Trophoblast cell (in vitro differentiated cells and primary cell): ENCODE measurements around the gene AMOTL2. TPM values are rescaled to one million over a fixed set of nuclear protein-coding genes. Genes with fewer than 3 reads are reported as not detected.

Experiments
- DNase-seq, 2 donors: peaks; one replicate each; pipeline ENCODE4 v3.0.0-alpha.2; 2016
- H2AFZ ChIP-seq: 2 replicates; pipeline ENCODE4 v1.6.1; 2013; ENCODE audit warnings: low read length, moderate library complexity, mild to moderate bottlenecking; ENCODE audit not compliant: insufficient read depth, poor library complexity
- H2AK5ac ChIP-seq: 2 replicates; pipeline ENCODE4 v1.6.1; 2013; ENCODE audit warnings: mild to moderate bottlenecking, low read length
- H2BK120ac ChIP-seq: 2 replicates; pipeline ENCODE4 v1.6.1; 2013; ENCODE audit warnings: low read length, mild to moderate bottlenecking, moderate library complexity; ENCODE audit not compliant: insufficient read depth, poor library complexity
- H2BK12ac ChIP-seq: 2 replicates; pipeline ENCODE4 v1.6.1; 2013; ENCODE audit warnings: mild to moderate bottlenecking, low read length, moderate library complexity
- H2BK5ac ChIP-seq: 2 replicates; pipeline ENCODE4 v1.6.1; 2013; ENCODE audit warnings: low read length, low read depth, moderate library complexity, mild to moderate bottlenecking; ENCODE audit not compliant: poor library complexity
- H3K14ac ChIP-seq: 2 replicates; pipeline ENCODE4 v1.6.1; 2013; ENCODE audit warnings: mild to moderate bottlenecking, low read length
- H3K18ac ChIP-seq: 2 replicates; pipeline ENCODE4 v1.6.1; 2013; ENCODE audit warnings: mild to moderate bottlenecking, low read length
- H3K23ac ChIP-seq: 2 replicates; pipeline ENCODE4 v1.6.1; 2013; ENCODE audit warnings: low read length
- H3K27ac ChIP-seq: 2 replicates; pipeline ENCODE4 v1.5.1; 2013; ENCODE audit warnings: low read depth, mild to moderate bottlenecking, inconsistent platforms, low read length, moderate library complexity
- H3K27me3 ChIP-seq: 2 replicates; pipeline ENCODE4 v1.6.1; 2013; ENCODE audit warnings: inconsistent platforms, mild to moderate bottlenecking, low read length, moderate library complexity; ENCODE audit not compliant: insufficient read depth
- H3K36me3 ChIP-seq, 2 experiments: 1 replicate in 1 of 2; 2 replicates in 1 of 2; pipeline ENCODE4 v1.6.1; 2013; ENCODE audit warnings: low read length in 2 of 2, mild to moderate bottlenecking in 2 of 2, moderate library complexity in 1 of 2; ENCODE audit not compliant: insufficient read depth in 2 of 2, control insufficient read depth in 1 of 2
- H3K4ac ChIP-seq: 2 replicates; pipeline ENCODE4 v1.6.1; 2013; ENCODE audit warnings: low read depth, mild to moderate bottlenecking, low read length, moderate library complexity
- H3K4me1 ChIP-seq, 2 experiments: 1 replicate in 1 of 2; 2 replicates in 1 of 2; pipeline ENCODE4 v1.6.1; 2013; ENCODE audit warnings: low read length in 2 of 2, mild to moderate bottlenecking in 2 of 2, moderate library complexity in 1 of 2; ENCODE audit not compliant: insufficient read depth in 2 of 2, control insufficient read depth in 1 of 2
- H3K4me2 ChIP-seq: 2 replicates; pipeline ENCODE4 v1.6.1; 2013; ENCODE audit warnings: inconsistent platforms, mild to moderate bottlenecking, low read length, moderate library complexity
- H3K4me3 ChIP-seq: 2 replicates; pipeline ENCODE4 v1.5.1; 2013; ENCODE audit warnings: mild to moderate bottlenecking, low read depth, low read length, inconsistent platforms
- H3K79me1 ChIP-seq: one replicate; pipeline ENCODE4 v1.6.1; 2013; ENCODE audit warnings: low read length
- H3K79me2 ChIP-seq: 2 replicates; pipeline ENCODE4 v1.6.1; 2013; ENCODE audit warnings: low read length, mild to moderate bottlenecking; ENCODE audit not compliant: control insufficient read depth, insufficient read depth, poor library complexity
- H3K9ac ChIP-seq: 2 replicates; pipeline ENCODE4 v1.6.1; 2013; ENCODE audit warnings: mild to moderate bottlenecking, low read length
- H3K9me3 ChIP-seq: 2 replicates; pipeline ENCODE4 v1.6.1; 2013; ENCODE audit warnings: low read depth, mild to moderate bottlenecking, control low read depth, inconsistent platforms, low read length; ENCODE audit not compliant: insufficient read depth
- H4K12ac ChIP-seq: 2 replicates; pipeline ENCODE4 v1.6.1; 2013; ENCODE audit warnings: low read depth, mild to moderate bottlenecking, low read length, moderate library complexity
- H4K8ac ChIP-seq: 2 replicates; pipeline ENCODE4 v1.6.1; 2013; ENCODE audit warnings: low read depth, mild to moderate bottlenecking, low read length, moderate library complexity
- H4K91ac ChIP-seq: one replicate; pipeline ENCODE4 v1.6.1; 2013; ENCODE audit warnings: low read depth, mild to moderate bottlenecking, low read length, moderate library complexity
- WGBS: extraction: QIAGEN DNeasy Blood & Tissue Kit; methylation state at CpG from one replicate; pipeline ENCODE4 v1.1.7; 2013; ENCODE audit warnings: missing lambda C conversion rate; ENCODE audit not compliant: insufficient read length, insufficient coverage; ENCODE audit errors: extremely low coverage; 5-methylcytosine and 5-hydroxymethylcytosine counted together
- polyA plus RNA-seq: library from polyadenylated mRNA; stranded (reverse); fragments of 200-250 nt; gene quantifications from 2 replicates; pipeline ENCODE4 v1.2.3, GENCODE V29; 2013

AMOTL2 gene
- polyA plus RNA-seq = 83.2 and 85.9 TPM in 2 replicates

DNA sequence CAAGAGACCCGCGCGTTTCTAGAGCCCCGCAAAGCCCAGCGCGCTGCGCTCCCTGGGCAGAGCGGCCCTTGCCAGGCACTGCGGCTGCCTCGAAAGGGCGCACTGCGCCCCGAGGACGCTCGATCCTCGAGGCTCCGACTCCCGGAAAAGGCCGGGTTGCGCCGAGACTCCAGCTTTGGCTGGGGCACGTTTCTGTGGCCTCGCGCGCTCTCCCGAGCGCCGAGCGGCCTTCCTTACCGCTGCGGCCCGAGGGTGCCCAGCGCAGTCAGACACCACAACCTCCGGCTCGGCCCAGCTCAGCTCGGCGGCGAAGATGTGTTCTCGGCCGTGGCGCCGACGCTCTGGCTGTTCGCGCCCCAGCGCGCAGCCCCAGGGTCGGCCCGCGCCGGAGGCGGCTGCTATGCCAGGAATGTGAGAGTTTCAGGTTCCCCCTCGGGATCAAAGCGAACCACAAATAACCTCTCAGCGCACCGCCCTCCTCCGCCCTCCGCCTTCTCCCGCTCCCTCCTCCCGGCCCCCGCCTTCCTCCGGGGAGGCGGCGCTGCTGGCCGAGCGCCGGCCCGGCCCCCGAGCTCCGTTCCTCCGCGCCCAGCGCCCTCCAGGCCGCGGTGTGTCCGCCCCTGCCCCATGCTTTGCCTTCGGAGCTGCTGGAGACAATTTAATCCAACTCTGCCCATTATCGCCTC is at the start of gene AMOTL2:
AMOTL2 (minus strand) TSS at position 343 of the 686 bp plus-strand sequence. CDS start 3,014 bp downstream, outside the sequence.
- H3K23ac ChIP-seq = peak within 1 kb of the TSS; percentile 29
- H3K79me2 ChIP-seq = peaks cover 41% of the 10 kb centered on the region
- peaks cover 46 to 52% of the 10 kb centered on the region in 2 experiments for H3K4me1 ChIP-seq
- peak; percentile 91 to 93 for DNase-seq
- H3K14ac ChIP-seq = peak within 1 kb of the TSS; percentile 99
- H2BK120ac ChIP-seq = peak within 1 kb of the TSS; percentile 100
- H2AK5ac ChIP-seq = peak within 1 kb of the TSS; percentile 97
- peak within 1 kb of the TSS; percentile 85 for H2AFZ ChIP-seq
- no peaks in the 10 kb centered on the region for H3K27me3 ChIP-seq
- H3K4ac ChIP-seq = peak within 1 kb of the TSS; percentile 99
- peak within 1 kb of the TSS; percentile 95 for H4K8ac ChIP-seq
- H3K36me3 ChIP-seq = peaks cover 26 to 31% of the 10 kb centered on the region in 2 experiments
- peak within 1 kb of the TSS; percentile 83 for H3K4me2 ChIP-seq
- peak within 1 kb of the TSS; percentile 100 for H4K91ac ChIP-seq
- H3K9me3 ChIP-seq = no peaks in the 10 kb centered on the region
- H3K18ac ChIP-seq = peak within 1 kb of the TSS; percentile 99
- peak within 1 kb of the TSS; percentile 94 for H3K4me3 ChIP-seq
- peak within 1 kb of the TSS; percentile 99 for H2BK12ac ChIP-seq
- peaks cover 61% of the 10 kb centered on the region for H3K79me1 ChIP-seq
- peak within 1 kb of the TSS; percentile 100 for H2BK5ac ChIP-seq
- peak within 1 kb of the TSS; percentile 79 for H4K12ac ChIP-seq
- WGBS = no CpG with 5 or more reads among the region's 78 CpGs
- peak within 1 kb of the TSS; percentile 100 for H3K27ac ChIP-seq
- peak within 1 kb of the TSS; percentile 100 for H3K9ac ChIP-seq

DNA sequence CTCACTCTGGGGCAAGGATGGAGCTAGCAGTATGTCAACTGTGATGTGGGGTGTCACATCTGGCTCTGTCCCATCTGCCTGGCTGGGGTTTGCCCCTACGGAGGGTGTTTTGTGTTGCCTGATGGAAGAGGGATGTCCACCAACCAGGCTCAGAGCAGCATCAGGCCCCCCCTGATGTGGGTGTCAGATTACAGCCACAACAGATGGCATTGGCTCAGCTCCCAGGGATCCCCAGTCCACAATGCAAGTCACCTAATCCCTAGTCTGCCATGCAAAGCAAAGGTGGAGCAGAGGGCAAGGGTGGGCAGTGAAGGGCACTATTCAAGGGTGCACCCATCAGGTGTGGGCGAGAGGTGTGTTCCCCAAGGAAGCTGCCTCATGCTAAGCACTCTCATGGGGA is 48.9 kb upstream of the AMOTL2 start:
- Histone ChIP-seq H3K9me3 (peaks cover 2% of the 10 kb centered on the region), H3K4me1 (peaks cover 14 to 15% of the 10 kb centered on the region in 2 experiments), H3K36me3 (no peaks in the 10 kb centered on the region), H2BK120ac (no peak overlapping the region), H3K18ac (no peak overlapping the region), H3K9ac (no peak overlapping the region), H3K27ac (no peak overlapping the region), H2AFZ (no peak overlapping the region), H3K23ac (no peak overlapping the region), H2BK5ac (no peak overlapping the region), H3K27me3 (no peaks in the 10 kb centered on the region), H3K4me2 (no peak overlapping the region), H4K12ac (no peak overlapping the region), H2AK5ac (no peak overlapping the region), H4K91ac (no peak overlapping the region), H2BK12ac (no peak overlapping the region), H3K79me1 (peaks cover 8% of the 10 kb centered on the region), H3K4me3 (no peak overlapping the region), H3K4ac (no peak overlapping the region), H4K8ac (no peak overlapping the region), H3K79me2 (no peaks in the 10 kb centered on the region), H3K14ac (no peak overlapping the region)
- no CpG with 5 or more reads among the region's 2 CpGs for WGBS
- DNase-seq = no peak

DNA sequence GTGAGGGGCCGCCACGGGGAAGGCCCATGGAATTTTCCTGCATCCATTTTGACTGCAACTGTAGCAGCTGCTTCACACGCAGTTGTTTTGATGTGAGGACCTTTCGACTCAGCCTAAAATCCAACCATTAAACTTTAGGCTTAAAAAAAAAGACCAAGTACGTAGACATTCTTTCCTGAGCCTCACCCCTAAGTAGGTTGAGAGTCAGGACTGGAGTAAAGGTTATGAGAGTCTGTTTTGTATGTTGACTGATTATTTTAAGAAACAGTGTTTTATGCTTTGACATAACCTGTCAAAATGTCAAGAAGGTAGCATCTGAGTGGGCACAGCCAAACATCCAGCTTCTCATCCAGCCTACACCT is 45.7 kb upstream of the AMOTL2 start:
- no peak overlapping the region for H3K9ac ChIP-seq
- no peak overlapping the region for H3K4ac ChIP-seq
- H2BK12ac ChIP-seq = no peak overlapping the region
- no CpG with 5 or more reads among the region's 5 CpGs for WGBS
- H3K18ac ChIP-seq = no peak overlapping the region
- no peak for DNase-seq
- no peaks in the 10 kb centered on the region for H3K27me3 ChIP-seq
- no peaks in the 10 kb centered on the region for H3K79me2 ChIP-seq
- no peak overlapping the region for H3K23ac ChIP-seq
- H3K4me3 ChIP-seq = no peak overlapping the region
- H2AK5ac ChIP-seq = no peak overlapping the region
- peaks cover 2% of the 10 kb centered on the region for H3K9me3 ChIP-seq
- H2BK5ac ChIP-seq = no peak overlapping the region
- H4K91ac ChIP-seq = no peak overlapping the region
- no peak overlapping the region for H4K12ac ChIP-seq
- H3K27ac ChIP-seq = no peak overlapping the region
- H2AFZ ChIP-seq = no peak overlapping the region
- no peaks in the 10 kb centered on the region for H3K79me1 ChIP-seq
- H3K4me2 ChIP-seq = no peak overlapping the region
- no peak overlapping the region for H4K8ac ChIP-seq
- no peak overlapping the region for H2BK120ac ChIP-seq
- H3K14ac ChIP-seq = no peak overlapping the region
- H3K36me3 ChIP-seq = no peaks in the 10 kb centered on the region
- H3K4me1 ChIP-seq = peaks cover 0 to 3% of the 10 kb centered on the region in 2 experiments

GRCh38 chr3:134419214-134419959 is 45.1 kb upstream of the AMOTL2 start:
- Histone ChIP-seq H3K79me1 (no peaks in the 10 kb centered on the region), H3K9ac (no peak overlapping the region), H2BK5ac (no peak overlapping the region), H3K4ac (no peak overlapping the region), H2AFZ (no peak overlapping the region), H4K12ac (no peak overlapping the region), H3K9me3 (peaks cover 2% of the 10 kb centered on the region), H3K14ac (no peak overlapping the region), H3K23ac (no peak overlapping the region), H3K4me1 (peaks cover 0 to 3% of the 10 kb centered on the region in 2 experiments), H2AK5ac (no peak overlapping the region), H3K4me2 (no peak overlapping the region), H3K79me2 (no peaks in the 10 kb centered on the region), H4K8ac (no peak overlapping the region), H3K27me3 (no peaks in the 10 kb centered on the region), H4K91ac (no peak overlapping the region), H3K18ac (no peak overlapping the region), H3K4me3 (peak overlapping the region; percentile 47), H2BK120ac (no peak overlapping the region), H3K27ac (no peak overlapping the region), H2BK12ac (no peak overlapping the region), H3K36me3 (no peaks in the 10 kb centered on the region)
- no CpG with 5 or more reads among the region's 5 CpGs for WGBS
- DNase-seq = no peak
